HG03175 (cell line): ENCODE measurements around the gene SSBP1.
"Not testable (repeated sequence)": the region's sequence is repeated elsewhere in the genome, so short reads cannot be mapped to it uniquely, and the experiment has no call there.

Experiments used
- ATAC-seq: cut with Tn5 transposase; IDR thresholded peaks from one replicate; pipeline ENCODE4 v1.9.1; 2021; ENCODE audit warnings: mild to moderate bottlenecking, moderate library complexity; ENCODE audit not compliant: unreplicated experiment

Gene SSBP1

GRCh38 chr7:141754939-141755338, 16.8 kb downstream of the SSBP1 start:
- no peak for ATAC-seq

GRCh38 chr7:141763797-141764196, 25.6 kb downstream of the SSBP1 start, which contains the start of gene TAS2R3:
Gene TAS2R3, plus strand, starts transcription at chr7:141764097. Its CDS starts 62 bp downstream, at chr7:141764159.
- ATAC-seq: no peak

- ATAC-seq: not testable (repeated sequence)
Observed at GRCh38 chr7:141770083-141770583, 32.0 kb downstream of the SSBP1 start.

GRCh38 chr7:141776374-141776773, 38.2 kb downstream of the SSBP1 start, which contains the start of gene TAS2R4:
Gene TAS2R4, plus strand, starts transcription at chr7:141776674. Its CDS starts 1,815 bp downstream, at chr7:141778489.
- no peak for ATAC-seq

- peak; percentile 78 for ATAC-seq
Observed at GRCh38 chr7:141785706-141786552, 47.8 kb downstream of the SSBP1 start.

DNA sequence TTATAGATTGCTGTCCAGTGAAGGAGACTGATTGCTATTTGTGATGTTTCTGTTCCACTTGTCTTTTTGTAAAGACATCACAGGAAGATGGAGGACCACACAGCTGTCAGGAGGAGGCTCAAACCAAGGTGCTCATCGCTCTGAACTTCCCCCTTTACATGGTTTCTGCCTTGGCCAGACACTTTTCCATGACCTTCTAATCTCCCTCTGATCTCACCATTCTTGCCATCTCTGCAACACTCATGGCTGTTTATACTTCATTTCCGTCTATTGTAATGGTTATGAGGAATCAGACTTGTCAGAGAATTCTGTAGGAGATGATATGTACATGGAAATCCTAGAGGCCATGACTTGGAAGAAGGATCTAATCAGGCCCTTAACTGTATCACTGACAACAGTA, 50.1 kb downstream of the SSBP1 start:
- no peak for ATAC-seq

- no peak for ATAC-seq
Observed at GRCh38 chr7:141789917-141790316, 51.8 kb downstream of the SSBP1 start, which contains the start of gene TAS2R5. Gene TAS2R5, plus strand, starts transcription at chr7:141790217. Its CDS starts 145 bp downstream, at chr7:141790362.

DNA sequence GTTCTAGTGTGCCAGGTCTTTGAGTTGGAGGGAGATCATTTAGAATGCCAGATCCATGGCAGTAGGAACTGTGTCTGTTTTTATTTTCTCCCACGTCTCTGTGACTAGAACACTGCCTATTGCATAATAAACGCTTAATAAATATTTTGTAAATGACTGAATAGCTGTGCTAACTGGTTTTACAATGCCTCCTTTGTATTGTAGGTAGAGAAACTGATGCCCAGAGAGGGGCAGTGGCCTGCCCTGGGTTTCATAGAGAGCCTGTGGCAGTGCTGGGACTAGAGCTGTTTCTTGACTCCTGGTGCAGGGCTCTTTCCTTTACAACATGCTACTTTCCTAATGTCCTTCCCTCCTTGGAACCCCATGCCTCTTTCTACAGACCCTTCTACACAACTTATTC, 54.4 kb downstream of the SSBP1 start:
- no peak for ATAC-seq
